IMR-90 (cell line): ENCODE data around the gene CERS1. TPM values are rescaled to one million over a fixed set of nuclear protein-coding genes. Genes with fewer than 3 reads are reported as not detected.

Experiments
- ATAC-seq: fragments of 200-7000 bp; cut with Tn5 transposase; 2 replicates; pipeline ENCODE4 v1.9.1; 2020; ENCODE audit warnings: low read depth, mild to moderate bottlenecking, moderate library complexity
- BruUV-seq: library from RNA; stranded (reverse); fragments of 400-500 nt; replicated peaks from 2 replicates; lab custom pipeline; 2021; lab: Mats Ljungman, UMichigan
- CTCF ChIA-PET: fragments of 300-600 bp; formaldehyde crosslinking; extraction: SDS; loops from one replicate; lab custom pipeline; 2021; ENCODE audit warnings: antibody characterized with exemption; lab: Yijun Ruan, JAX
- POLR2A ChIA-PET: fragments of 300-600 bp; sonication (Branson Sonifier 250); formaldehyde crosslinking; loops from one replicate; lab custom pipeline; 2022; ENCODE audit warnings: antibody characterized with exemption; ENCODE audit not compliant: unreplicated experiment; lab: Charles Lee
- DNase-seq: peaks from one replicate; pipeline ENCODE4 v3.0.0; 2013
- H2AFZ ChIP-seq: replicated peaks from 2 replicates; pipeline ENCODE3; 2013; ENCODE audit warnings: low read length, mild to moderate bottlenecking; ENCODE audit not compliant: poor library complexity
- H2AK5ac ChIP-seq: 2 replicates; pipeline ENCODE4 v1.6.1; 2013; ENCODE audit warnings: low read depth, low read length, inconsistent platforms
- H2AK9ac ChIP-seq: replicated peaks from 2 replicates; pipeline ENCODE3; 2013; ENCODE audit warnings: mild to moderate bottlenecking, low read depth, low read length, moderate library complexity; ENCODE audit not compliant: poor library complexity
- H2BK120ac ChIP-seq: 2 replicates; pipeline ENCODE4 v1.6.1; 2013; ENCODE audit warnings: low read depth, low read length, inconsistent platforms
- H2BK15ac ChIP-seq: 3 replicates; pipeline ENCODE4 v1.6.1; 2013; ENCODE audit warnings: low read depth, low read length, inconsistent platforms
- H2BK20ac ChIP-seq: 2 replicates; pipeline ENCODE4 v1.6.1; 2013; ENCODE audit warnings: low read depth, mild to moderate bottlenecking, inconsistent platforms, low read length, moderate library complexity
- H2BK5ac ChIP-seq: 2 replicates; pipeline ENCODE4 v1.6.1; 2013; ENCODE audit warnings: mild to moderate bottlenecking, low read depth, low read length, inconsistent platforms; ENCODE audit not compliant: poor library complexity, severe bottlenecking
- H3K14ac ChIP-seq: replicated peaks from 2 replicates; pipeline ENCODE4 v1.6.1; 2013; ENCODE audit warnings: low read depth, low read length, inconsistent platforms
- H3K18ac ChIP-seq: 2 replicates; pipeline ENCODE4 v1.6.1; 2013; ENCODE audit warnings: low read depth, low read length, control low read depth
- H3K23ac ChIP-seq: 2 replicates; pipeline ENCODE4 v1.6.1; 2013; ENCODE audit warnings: low read depth, low read length, inconsistent platforms
- H3K27ac ChIP-seq: 2 replicates; pipeline ENCODE4 v1.5.1; 2013; ENCODE audit warnings: mild to moderate bottlenecking, control low read depth, low read length; ENCODE audit not compliant: insufficient read depth
- H3K27me3 ChIP-seq: 2 replicates; pipeline ENCODE4 v1.6.1; 2013; ENCODE audit warnings: low read length; ENCODE audit not compliant: control insufficient read depth, insufficient read depth
- H3K36me3 ChIP-seq: 2 replicates; pipeline ENCODE4 v1.6.1; 2013; ENCODE audit warnings: low read length, mixed read lengths; ENCODE audit not compliant: control insufficient read depth, insufficient read depth
- H3K4ac ChIP-seq: 2 replicates; pipeline ENCODE4 v1.6.1; 2013; ENCODE audit warnings: low read depth, low read length, inconsistent platforms
- H3K4me1 ChIP-seq: 2 replicates; pipeline ENCODE4 v1.6.1; 2013; ENCODE audit warnings: low read length, mixed read lengths; ENCODE audit not compliant: control insufficient read depth, insufficient read depth
- H3K4me2 ChIP-seq: 2 replicates; pipeline ENCODE4 v1.6.1; 2013; ENCODE audit warnings: low read depth, mild to moderate bottlenecking, control low read depth, low read length, moderate library complexity
- H3K4me3 ChIP-seq: 2 replicates; pipeline ENCODE4 v1.5.1; 2013; ENCODE audit warnings: low read depth, mild to moderate bottlenecking, control low read depth, low read length, moderate library complexity; ENCODE audit not compliant: insufficient read depth
- H3K56ac ChIP-seq: 2 replicates; pipeline ENCODE4 v1.6.1; 2013; ENCODE audit warnings: low read length, inconsistent platforms; ENCODE audit not compliant: insufficient read depth; ENCODE audit errors: extremely low read depth
- H3K79me1 ChIP-seq, 2 experiments: 2 replicates each; pipeline ENCODE4 v1.6.1; 2013; ENCODE audit warnings: low read length in 2 of 2, inconsistent platforms in 1 of 2, low read depth in 1 of 2
- H3K9ac ChIP-seq: 2 replicates; pipeline ENCODE4 v1.6.1; 2013; ENCODE audit warnings: low read depth, low read length, control low read depth
- H3K9me1 ChIP-seq: 2 replicates; pipeline ENCODE4 v1.6.1; 2013; ENCODE audit warnings: low read length, inconsistent platforms; ENCODE audit not compliant: insufficient read depth
- H3K9me3 ChIP-seq: 2 replicates; pipeline ENCODE4 v1.6.1; 2013; ENCODE audit warnings: low read length; ENCODE audit not compliant: control insufficient read depth, insufficient read depth
- H4K20me1 ChIP-seq: 2 replicates; pipeline ENCODE4 v1.6.1; 2013; ENCODE audit warnings: low read length, inconsistent platforms; ENCODE audit not compliant: insufficient read depth
- H4K5ac ChIP-seq: 2 replicates; pipeline ENCODE4 v1.6.1; 2013; ENCODE audit warnings: mild to moderate bottlenecking, low read depth, low read length, control low read depth
- H4K8ac ChIP-seq, 2 experiments: 2 replicates each; pipeline ENCODE4 v1.6.1; 2013; ENCODE audit warnings: low read depth in 2 of 2, low read length in 2 of 2, control low read depth in 1 of 2, inconsistent platforms in 1 of 2
- H4K91ac ChIP-seq: 2 replicates; pipeline ENCODE4 v1.6.1; 2013; ENCODE audit warnings: low read depth, low read length, inconsistent platforms; ENCODE audit not compliant: insufficient read depth
- POLR2A ChIP-seq: IDR thresholded peaks from 2 replicates; pipeline ENCODE4 v1.6.1; 2012; ENCODE audit warnings: mild to moderate bottlenecking, low read depth, low read length
- RAD21 ChIP-seq: IDR thresholded peaks from 2 replicates; pipeline ENCODE4 v1.6.1; 2012; ENCODE audit warnings: low read length, improper control_type of control experiment
- SMC3 ChIP-seq: fragments of 150-350 bp; IDR thresholded peaks from 2 replicates; pipeline ENCODE4 v1.6.1; 2016; ENCODE audit warnings: low read depth, mild to moderate bottlenecking, antibody characterized with exemption, low read length, moderate library complexity
- WGBS, 2 experiments: methylation state at CpG; one replicate each; pipeline versions ENCODE4 v1.1.5 to v1.1.7; 2013; ENCODE audit warnings: missing lambda C conversion rate in 2 of 2; ENCODE audit not compliant: insufficient read length in 1 of 2; ENCODE audit errors: extremely low coverage in 2 of 2; 5-methylcytosine and 5-hydroxymethylcytosine counted together
- dilution Hi-C: fragments of 300-500 bp; cut with HindIII; formaldehyde crosslinking; loops from one replicate; pipeline ENCODE4 v1.14.3; 2018; ENCODE audit warnings: low sequenced_read_pairs; ENCODE audit not compliant: unreplicated experiment
- in situ Hi-C: fragments of 300-500 bp; cut with MboI; formaldehyde crosslinking; loops from 3 replicates; pipeline ENCODE4 v1.14.3; 2019; ENCODE audit warnings: low sequenced_read_pairs, inconsistent platforms, mixed read lengths
- intact Hi-C: fragments of 100-400 bp; cut with micrococcal nuclease; formaldehyde crosslinking; loops from 2 replicates; pipeline ENCODE4 v1.10.0; 2022
- polyA plus RNA-seq, 3 experiments: library from polyadenylated mRNA; depleted of rRNA; stranded (reverse); fragments of >200 nt; gene quantifications; 2 replicates each; pipeline ENCODE4 v1.2.3, GENCODE V29; 2012; ENCODE audit warnings: low replicate concordance in 1 of 3
- total RNA-seq: library from RNA; depleted of rRNA; stranded (reverse); fragments of >200 nt; gene quantifications from 2 replicates; pipeline ENCODE4 v1.2.3, GENCODE V29; 2012
- TF ChIP-seq, protein P1 (sequence below): conservative IDR thresholded peaks from 2 replicates; pipeline ENCODE4 v1.5.1; 2012; ENCODE audit warnings: mild to moderate bottlenecking, low read depth, low read length, improper control_type of control experiment

CERS1 gene
- total and polyA plus RNA-seq, 2 of the 4 experiments (the other 2 are of a cell fraction), result 0.90 to 4.3 TPM

DNA sequence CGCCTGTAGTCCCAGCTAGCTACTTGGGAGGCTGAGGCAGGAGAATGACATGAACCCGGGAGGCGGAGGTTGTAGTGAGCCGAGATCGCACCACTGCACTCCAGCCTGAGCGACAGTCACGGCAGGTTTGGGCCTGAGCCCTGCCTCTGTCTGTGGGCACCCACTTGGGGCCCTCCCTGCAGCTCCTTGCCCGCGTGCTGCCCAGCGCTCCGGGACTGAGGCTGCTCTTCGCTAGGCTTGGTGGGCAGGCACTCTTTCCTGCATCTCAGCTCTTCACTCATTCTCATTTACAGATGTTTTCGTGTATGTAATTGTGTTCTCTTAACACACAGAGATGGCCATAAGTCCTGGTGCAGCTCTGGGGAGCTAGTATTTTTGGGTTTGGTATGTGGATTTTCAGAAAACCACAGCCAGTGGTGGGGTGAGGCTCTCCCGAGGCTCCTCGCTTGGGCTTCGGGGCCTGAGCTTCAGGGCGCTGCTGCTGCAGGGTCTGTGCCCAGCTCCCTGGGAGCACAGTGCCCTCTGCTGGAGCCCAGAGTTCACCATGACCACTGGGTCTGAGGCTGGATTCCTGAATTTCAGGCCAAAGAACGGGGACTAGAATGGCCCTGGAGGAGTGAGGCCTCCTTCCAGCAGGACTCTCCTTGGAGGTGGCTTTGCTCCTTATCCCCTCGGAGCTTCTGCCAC, 49.0 kb downstream of the CERS1 start:
- H3K4ac ChIP-seq, result no peak overlapping the region
- no peak overlapping the region for H3K27ac ChIP-seq
- peaks cover 21% of the 10 kb centered on the region for H3K4me1 ChIP-seq
- no peak overlapping the region for H3K4me2 ChIP-seq
- no peak overlapping the region for H2BK120ac ChIP-seq
- no peak overlapping the region for H3K4me3 ChIP-seq
- no peak overlapping the region for H3K14ac ChIP-seq
- WGBS, 2 experiments, result 0% methylated on average over 2 of the region's 19 CpGs; no CpG with 5 or more reads in 1 of the 2 experiments
- H2AFZ ChIP-seq, result no peak overlapping the region
- no peak overlapping the region for H4K91ac ChIP-seq
- no peak overlapping the region for H2AK5ac ChIP-seq
- H3K23ac ChIP-seq, result no peak overlapping the region
- dilution Hi-C loops, result no loop called here
- BruUV-seq, result no TSS peak
- DNase-seq (peak; percentile 69), ATAC-seq (peak; percentile 93)
- intact Hi-C loops, result loop anchor here (1.0 to 10.0 kb wide), 4 partner anchors 172 to 396 kb away; partner anchors contain the start of gene UBA52
- peaks cover 30% of the 10 kb centered on the region for H3K36me3 ChIP-seq
- POLR2A ChIA-PET, result no interaction called here
- H3K27me3 ChIP-seq, result no peaks in the 10 kb centered on the region
- H3K9me3 ChIP-seq, result no peaks in the 10 kb centered on the region
- TF ChIP-seq RAD21 (peak; percentile 96), POLR2A (no peak), SMC3 (peak; percentile 92)
- TF ChIP-seq, protein P1, sequence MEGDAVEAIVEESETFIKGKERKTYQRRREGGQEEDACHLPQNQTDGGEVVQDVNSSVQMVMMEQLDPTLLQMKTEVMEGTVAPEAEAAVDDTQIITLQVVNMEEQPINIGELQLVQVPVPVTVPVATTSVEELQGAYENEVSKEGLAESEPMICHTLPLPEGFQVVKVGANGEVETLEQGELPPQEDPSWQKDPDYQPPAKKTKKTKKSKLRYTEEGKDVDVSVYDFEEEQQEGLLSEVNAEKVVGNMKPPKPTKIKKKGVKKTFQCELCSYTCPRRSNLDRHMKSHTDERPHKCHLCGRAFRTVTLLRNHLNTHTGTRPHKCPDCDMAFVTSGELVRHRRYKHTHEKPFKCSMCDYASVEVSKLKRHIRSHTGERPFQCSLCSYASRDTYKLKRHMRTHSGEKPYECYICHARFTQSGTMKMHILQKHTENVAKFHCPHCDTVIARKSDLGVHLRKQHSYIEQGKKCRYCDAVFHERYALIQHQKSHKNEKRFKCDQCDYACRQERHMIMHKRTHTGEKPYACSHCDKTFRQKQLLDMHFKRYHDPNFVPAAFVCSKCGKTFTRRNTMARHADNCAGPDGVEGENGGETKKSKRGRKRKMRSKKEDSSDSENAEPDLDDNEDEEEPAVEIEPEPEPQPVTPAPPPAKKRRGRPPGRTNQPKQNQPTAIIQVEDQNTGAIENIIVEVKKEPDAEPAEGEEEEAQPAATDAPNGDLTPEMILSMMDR, result peak; percentile 92
- 0 out of 2 replicates have a peak overlapping the region, but pooled peaks have one; percentile 35 for H3K56ac ChIP-seq
- CTCF ChIA-PET, result interaction anchor here (0.6 to 2.0 kb wide), 11 partner anchors 9 to 257 kb away, joined by 3 to 12 read pairs (median 4); no protein-coding TSS in a partner anchor
- peaks cover 24 to 96% of the 10 kb centered on the region in 2 experiments for H3K79me1 ChIP-seq
- no peak overlapping the region for H4K5ac ChIP-seq
- peaks cover 14% of the 10 kb centered on the region for H3K9me1 ChIP-seq
- H4K20me1 ChIP-seq, result peaks cover 85% of the 10 kb centered on the region
- no peak overlapping the region for H2BK20ac ChIP-seq
- no peak overlapping the region for H2BK5ac ChIP-seq
- H4K8ac ChIP-seq, result peak overlapping the region in 1 of 2 experiments; percentile 63; a peak in 1 of 4 replicates
- no peak overlapping the region for H3K9ac ChIP-seq
- no peak overlapping the region for H3K18ac ChIP-seq
- in situ Hi-C loops, result no loop called here
- peak overlapping the region; percentile 4 for H2AK9ac ChIP-seq
- H2BK15ac ChIP-seq, result no peak overlapping the region
